ENCODE data around the gene ERRFI1.
"Not testable (repeated sequence)": the region's sequence is repeated elsewhere in the genome, so short reads cannot be mapped to it uniquely, and the experiment has no call there.

The ERRFI1 gene

DNA sequence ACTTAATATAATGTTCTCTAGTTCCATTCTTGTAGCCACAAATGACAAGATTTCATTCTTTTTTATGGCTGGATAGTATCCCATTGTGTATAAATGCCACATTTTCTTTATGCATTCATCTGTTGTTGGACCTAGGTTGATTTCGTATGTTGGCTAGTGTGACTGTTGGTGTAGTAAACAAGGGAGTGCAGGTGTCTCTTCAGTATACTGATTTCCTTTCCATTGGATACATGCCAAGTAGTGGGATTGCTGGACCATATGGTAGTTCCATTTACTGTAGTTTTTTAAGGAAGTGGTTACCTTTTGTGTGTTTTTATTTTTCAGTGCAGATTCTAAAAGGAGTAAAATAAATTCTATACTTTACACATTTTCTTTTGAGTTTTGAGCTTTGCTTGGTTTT is 58.9 kb downstream of the ERRFI1 start:
- no peak for DNase-seq

- DNase-seq: no peak
These were observed 61.6 kb downstream of the ERRFI1 start for GRCh38 chr1:7964476-7964875.

- not testable (repeated sequence) for DNase-seq
These were observed 62.3 kb downstream of the ERRFI1 start for GRCh38 chr1:7963841-7964240.

- DNase-seq: not testable (repeated sequence)
These were observed 62.8 kb downstream of the ERRFI1 start for GRCh38 chr1:7963378-7963730.

GRCh38 chr1:7962636-7963377 is 63.3 kb downstream of the ERRFI1 start:
- no peak for DNase-seq

GRCh38 chr1:7962014-7962335 is 64.1 kb downstream of the ERRFI1 start:
- DNase-seq: peak in 1 of 2 experiments; percentile 42
